Ishikawa (cell line): ENCODE data around the gene GPR39.

Source experiments
- CEBPB ChIP-seq: IDR thresholded peaks from 2 replicates; pipeline ENCODE4 v1.6.1; 2012
- CREB1 ChIP-seq: IDR thresholded peaks from 2 replicates; pipeline ENCODE4 v1.6.1; 2012; ENCODE audit warnings: low read depth
- MAX ChIP-seq: IDR thresholded peaks from 2 replicates; pipeline ENCODE4 v1.6.1; 2012
- RAD21 ChIP-seq: IDR thresholded peaks from 2 replicates; pipeline ENCODE4 v1.6.1; 2012; ENCODE audit warnings: low read depth
- TAF1 ChIP-seq: IDR thresholded peaks from 2 replicates; pipeline ENCODE4 v1.6.1; 2012; ENCODE audit warnings: low read depth, mild to moderate bottlenecking
- YY1 ChIP-seq: IDR thresholded peaks from 2 replicates; pipeline ENCODE4 v1.6.1; 2012; ENCODE audit warnings: low read depth
- TF ChIP-seq, protein P1 (sequence below): IDR thresholded peaks from 2 replicates; pipeline ENCODE4 v1.6.1; 2012; ENCODE audit warnings: low read depth, mild to moderate bottlenecking
- TF ChIP-seq, protein P2 (sequence below): IDR thresholded peaks from 2 replicates; pipeline ENCODE4 v1.6.1; 2012

- TF ChIP-seq TAF1 (no peak), YY1 (no peak), RAD21 (no peak), MAX (no peak), CEBPB (no peak), CREB1 (no peak)
- TF ChIP-seq, protein P1, sequence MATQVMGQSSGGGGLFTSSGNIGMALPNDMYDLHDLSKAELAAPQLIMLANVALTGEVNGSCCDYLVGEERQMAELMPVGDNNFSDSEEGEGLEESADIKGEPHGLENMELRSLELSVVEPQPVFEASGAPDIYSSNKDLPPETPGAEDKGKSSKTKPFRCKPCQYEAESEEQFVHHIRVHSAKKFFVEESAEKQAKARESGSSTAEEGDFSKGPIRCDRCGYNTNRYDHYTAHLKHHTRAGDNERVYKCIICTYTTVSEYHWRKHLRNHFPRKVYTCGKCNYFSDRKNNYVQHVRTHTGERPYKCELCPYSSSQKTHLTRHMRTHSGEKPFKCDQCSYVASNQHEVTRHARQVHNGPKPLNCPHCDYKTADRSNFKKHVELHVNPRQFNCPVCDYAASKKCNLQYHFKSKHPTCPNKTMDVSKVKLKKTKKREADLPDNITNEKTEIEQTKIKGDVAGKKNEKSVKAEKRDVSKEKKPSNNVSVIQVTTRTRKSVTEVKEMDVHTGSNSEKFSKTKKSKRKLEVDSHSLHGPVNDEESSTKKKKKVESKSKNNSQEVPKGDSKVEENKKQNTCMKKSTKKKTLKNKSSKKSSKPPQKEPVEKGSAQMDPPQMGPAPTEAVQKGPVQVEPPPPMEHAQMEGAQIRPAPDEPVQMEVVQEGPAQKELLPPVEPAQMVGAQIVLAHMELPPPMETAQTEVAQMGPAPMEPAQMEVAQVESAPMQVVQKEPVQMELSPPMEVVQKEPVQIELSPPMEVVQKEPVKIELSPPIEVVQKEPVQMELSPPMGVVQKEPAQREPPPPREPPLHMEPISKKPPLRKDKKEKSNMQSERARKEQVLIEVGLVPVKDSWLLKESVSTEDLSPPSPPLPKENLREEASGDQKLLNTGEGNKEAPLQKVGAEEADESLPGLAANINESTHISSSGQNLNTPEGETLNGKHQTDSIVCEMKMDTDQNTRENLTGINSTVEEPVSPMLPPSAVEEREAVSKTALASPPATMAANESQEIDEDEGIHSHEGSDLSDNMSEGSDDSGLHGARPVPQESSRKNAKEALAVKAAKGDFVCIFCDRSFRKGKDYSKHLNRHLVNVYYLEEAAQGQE = no peak
- TF ChIP-seq, protein P2, sequence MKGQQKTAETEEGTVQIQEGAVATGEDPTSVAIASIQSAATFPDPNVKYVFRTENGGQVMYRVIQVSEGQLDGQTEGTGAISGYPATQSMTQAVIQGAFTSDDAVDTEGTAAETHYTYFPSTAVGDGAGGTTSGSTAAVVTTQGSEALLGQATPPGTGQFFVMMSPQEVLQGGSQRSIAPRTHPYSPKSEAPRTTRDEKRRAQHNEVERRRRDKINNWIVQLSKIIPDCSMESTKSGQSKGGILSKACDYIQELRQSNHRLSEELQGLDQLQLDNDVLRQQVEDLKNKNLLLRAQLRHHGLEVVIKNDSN = no peak
Observed at GRCh38 chr2:132497591-132497990, 81.0 kb downstream of the GPR39 start.
